Activated CD8-positive, alpha-beta memory T cell treated with anti-CD3 and anti-CD28 coated beads, Interleukin-2, amount 50 U/mL, for 1 hour (primary cell): ENCODE data around the gene CCDC81.
"Not testable (repeated sequence)": the region's sequence is repeated elsewhere in the genome, so short reads cannot be mapped to it uniquely, and the experiment has no call there.

Source experiments
- DNase-seq: peaks from one replicate; pipeline ENCODE4 v3.0.0-alpha.2; 2020; ENCODE audit errors: extremely low read depth

The CCDC81 gene

GRCh38 chr11:86374586-86374985 lies at the start of gene CCDC81:
TSS of gene CCDC81 (plus strand) at chr11:86374887. CDS start at chr11:86375164, 277 bp downstream.
- no peak for DNase-seq

- no peak for DNase-seq
Observed at GRCh38 chr11:86335131-86335767, 39.4 kb upstream of the CCDC81 start.

GRCh38 chr11:86337227-86337626 lies 37.5 kb upstream of the CCDC81 start:
- DNase-seq, result no peak

- no peak for DNase-seq
Observed at GRCh38 chr11:86341382-86341781, 33.3 kb upstream of the CCDC81 start.

GRCh38 chr11:86346513-86346912 lies 28.2 kb upstream of the CCDC81 start:
- no peak for DNase-seq

GRCh38 chr11:86355256-86355655 lies 19.4 kb upstream of the CCDC81 start:
- no peak for DNase-seq

- not testable (repeated sequence) for DNase-seq
Observed at GRCh38 chr11:86357412-86357811, 17.3 kb upstream of the CCDC81 start.

- no peak for DNase-seq
Observed at GRCh38 chr11:86358720-86359119, 16.0 kb upstream of the CCDC81 start.

- DNase-seq, result no peak
Observed at GRCh38 chr11:86360775-86361395, 13.8 kb upstream of the CCDC81 start.

- DNase-seq, result no peak
Observed at GRCh38 chr11:86363424-86363823, 11.3 kb upstream of the CCDC81 start.

- no peak for DNase-seq
Observed at GRCh38 chr11:86365546-86365945, 9.1 kb upstream of the CCDC81 start.

- DNase-seq, result no peak
Observed at GRCh38 chr11:86369668-86370067, 5.0 kb upstream of the CCDC81 start.

GRCh38 chr11:86370171-86370570 lies 4.5 kb upstream of the CCDC81 start:
- DNase-seq, result no peak

GRCh38 chr11:86370922-86371594 lies 3.6 kb upstream of the CCDC81 start:
- DNase-seq, result no peak

- no peak for DNase-seq
Observed at GRCh38 chr11:86372041-86372440, 2.6 kb upstream of the CCDC81 start.

GRCh38 chr11:86372586-86372985 lies 2.1 kb upstream of the CCDC81 start:
- no peak for DNase-seq

- DNase-seq, result no peak
Observed at GRCh38 chr11:86374069-86374468, 618 bp upstream of the CCDC81 start.

GRCh38 chr11:86377972-86378371 lies 3.3 kb downstream of the CCDC81 start:
- no peak for DNase-seq

GRCh38 chr11:86380295-86381059 lies 5.8 kb downstream of the CCDC81 start:
- no peak for DNase-seq

- no peak for DNase-seq
Observed at GRCh38 chr11:86383041-86383955, 8.6 kb downstream of the CCDC81 start.

GRCh38 chr11:86386283-86386682 lies 11.6 kb downstream of the CCDC81 start:
- DNase-seq, result no peak
